DMS53 (cell line): Measurements from ENCODE around the gene CHD1L.
"Not testable (repeated sequence)": the region's sequence is repeated elsewhere in the genome, so short reads cannot be mapped to it uniquely, and the experiment has no call there.

Experiments used
- DNase-seq: peaks from one replicate; lab custom pipeline; 2025; lab: John Stamatoyannopoulos, UW

The CHD1L gene

DNA sequence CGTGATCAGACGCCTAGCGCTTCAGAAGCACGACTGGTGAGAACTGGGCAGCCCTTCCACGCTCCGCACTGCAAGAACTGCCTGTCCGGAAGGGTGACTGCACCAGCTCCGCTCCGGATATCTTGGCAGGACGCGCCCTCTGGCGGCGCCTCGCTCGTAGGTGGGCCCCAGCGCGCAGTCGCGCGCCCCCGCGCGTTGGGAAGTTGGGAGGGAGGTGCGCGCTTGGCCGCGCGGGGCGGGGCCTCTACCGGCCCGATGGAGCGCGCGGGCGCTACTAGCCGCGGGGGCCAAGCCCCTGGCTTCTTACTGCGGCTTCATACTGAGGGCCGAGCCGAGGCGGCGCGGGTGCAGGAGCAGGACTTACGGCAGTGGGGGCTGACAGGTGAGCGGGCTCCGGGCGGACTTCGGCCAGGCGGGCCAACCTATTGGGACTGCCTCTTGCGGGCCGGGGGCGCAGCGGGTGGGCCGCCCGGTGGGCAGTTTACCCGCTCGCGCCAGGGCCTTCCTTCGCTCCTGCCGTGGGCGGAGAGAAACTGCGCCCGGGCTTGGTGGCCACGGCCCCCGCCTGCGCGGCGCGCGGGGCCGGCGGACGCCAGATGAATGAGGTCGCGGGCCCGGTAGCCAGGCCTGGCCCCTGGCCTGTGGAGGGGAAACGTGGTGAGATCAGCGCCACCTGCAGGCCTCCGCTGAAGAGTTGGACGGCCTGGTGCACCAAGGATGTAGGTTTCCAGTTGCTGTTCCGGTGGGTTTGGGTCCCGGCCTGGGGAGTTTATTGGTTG lies at the start of gene CHD1L:
Gene CHD1L, plus strand, starts transcription at position 236 of the 779 bp plus-strand sequence. Its CDS starts 20 bp downstream, at position 256.
- DNase-seq: peak; percentile 99

GRCh38 chr1:147197324-147197723 lies 45.2 kb upstream of the CHD1L start:
- DNase-seq: not testable (repeated sequence)

DNA sequence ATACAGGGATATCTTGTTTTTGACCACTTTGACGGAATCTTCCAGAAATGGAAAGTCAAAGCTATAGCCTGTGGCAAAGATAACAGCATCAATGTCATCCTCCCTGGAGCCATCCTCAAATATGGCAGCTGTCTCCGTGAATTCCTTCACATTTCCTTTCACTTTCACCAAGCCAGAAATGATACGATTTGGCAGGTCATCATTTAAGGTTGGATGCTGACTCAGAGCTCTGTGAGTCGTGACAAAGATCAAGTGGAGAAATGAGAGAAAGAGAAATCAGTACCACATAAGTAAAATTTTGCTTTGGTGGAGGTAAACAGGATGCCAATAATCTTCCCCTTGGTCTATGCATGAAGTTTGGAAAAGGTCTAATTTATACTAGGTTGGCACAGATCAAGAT lies 41.2 kb upstream of the CHD1L start:
- DNase-seq: no peak

DNA sequence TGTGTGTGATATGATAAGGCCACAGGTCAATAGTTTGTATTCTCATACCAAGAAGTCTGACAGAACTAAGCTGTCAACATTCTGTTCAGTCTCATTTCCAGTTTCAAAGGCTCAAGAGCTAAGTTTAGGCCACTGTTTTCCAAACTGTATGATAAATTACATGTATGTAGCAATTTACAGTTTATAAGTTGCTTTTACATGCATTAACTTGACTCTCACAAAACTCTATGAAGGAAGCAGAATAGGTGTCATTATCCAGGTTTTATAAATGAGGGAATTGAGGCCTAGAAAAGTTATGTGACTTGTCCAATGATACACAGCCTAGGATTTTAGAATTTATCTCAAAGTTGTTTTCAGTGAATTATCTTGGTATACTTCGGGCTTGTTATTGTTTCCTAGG lies 40.7 kb upstream of the CHD1L start:
- DNase-seq: no peak

DNA sequence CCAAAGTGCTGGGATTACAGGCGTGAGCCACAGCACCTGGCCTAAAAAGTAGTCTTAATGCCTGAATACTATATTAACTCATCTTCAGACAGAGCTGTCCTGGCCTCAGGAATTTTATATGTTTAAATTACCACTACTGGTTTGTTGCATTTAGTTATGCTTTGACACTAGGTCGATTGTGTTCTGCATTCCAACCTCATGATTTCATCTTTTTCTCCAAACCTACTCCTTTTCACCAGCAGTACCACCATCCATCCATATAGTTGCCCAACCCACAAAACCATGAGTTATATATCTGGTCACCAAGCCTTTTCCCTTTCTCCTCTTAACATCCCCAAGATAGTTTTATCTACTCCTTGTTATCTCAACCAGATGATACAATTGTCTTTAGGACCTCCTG lies 39.9 kb upstream of the CHD1L start:
- DNase-seq: no peak

DNA sequence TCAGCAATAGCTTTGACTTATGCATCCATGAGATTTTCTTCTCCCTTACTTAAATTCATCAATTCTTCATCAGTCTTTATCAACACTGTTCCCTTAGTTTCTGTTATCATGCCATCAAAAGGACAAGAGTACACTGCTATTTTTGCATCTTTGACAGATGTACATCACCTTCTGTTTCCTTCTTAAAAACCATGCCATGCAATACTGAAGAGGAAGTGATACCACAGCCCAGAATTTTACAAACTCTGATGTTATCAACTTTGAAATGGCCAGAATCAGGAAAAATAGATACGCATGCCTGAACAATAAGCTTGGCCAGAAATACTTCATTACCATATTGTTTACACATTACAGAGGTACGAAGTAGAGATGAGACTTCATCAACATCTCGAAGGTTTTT lies 38.4 kb upstream of the CHD1L start:
- DNase-seq: no peak

- DNase-seq: no peak
Measured at GRCh38 chr1:147207192-147207591, 35.3 kb upstream of the CHD1L start.

DNA sequence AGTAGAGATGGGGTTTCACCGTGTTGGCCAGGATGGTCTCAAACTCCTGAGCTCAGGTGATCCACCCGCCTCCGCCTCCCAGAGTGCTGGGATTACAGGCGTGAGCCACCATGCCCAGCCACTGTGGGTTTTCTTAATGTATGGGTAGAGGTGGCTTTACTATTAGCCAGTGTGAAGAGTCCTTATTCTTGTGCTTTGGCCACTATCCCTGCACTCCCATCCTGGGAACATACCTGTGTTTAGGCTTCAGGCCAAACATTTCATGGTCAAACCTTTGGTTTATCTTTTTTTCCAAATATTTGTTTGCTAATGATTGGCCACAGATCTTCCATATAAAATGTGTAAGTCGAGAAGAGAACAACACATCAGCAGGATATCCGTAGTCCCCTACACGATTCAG lies 33.9 kb upstream of the CHD1L start:
- DNase-seq: no peak

- no peak for DNase-seq
Measured at GRCh38 chr1:147209825-147210821, 32.4 kb upstream of the CHD1L start.

DNA sequence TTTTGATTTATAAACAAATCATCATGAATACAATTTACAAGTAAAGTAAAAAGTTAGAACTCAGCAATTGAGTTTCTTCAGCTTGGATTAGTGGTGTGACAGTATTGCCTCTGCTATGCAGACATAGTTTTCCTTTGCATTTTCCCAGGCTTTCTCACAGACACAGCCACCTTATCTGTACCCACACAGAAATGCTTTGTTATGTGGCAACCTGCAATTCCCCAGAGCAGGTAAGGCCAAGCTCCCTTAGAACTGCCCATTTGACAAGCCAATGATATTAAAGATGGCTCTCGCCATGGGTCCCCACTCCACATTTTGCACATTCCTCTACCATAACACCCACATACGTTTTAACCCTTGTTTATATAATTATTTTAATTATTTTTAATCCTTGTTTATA lies 31.5 kb upstream of the CHD1L start:
- no peak for DNase-seq

GRCh38 chr1:147211577-147211976 lies 30.9 kb upstream of the CHD1L start:
- DNase-seq: no peak

GRCh38 chr1:147213271-147213670 lies 29.2 kb upstream of the CHD1L start:
- DNase-seq: no peak

DNA sequence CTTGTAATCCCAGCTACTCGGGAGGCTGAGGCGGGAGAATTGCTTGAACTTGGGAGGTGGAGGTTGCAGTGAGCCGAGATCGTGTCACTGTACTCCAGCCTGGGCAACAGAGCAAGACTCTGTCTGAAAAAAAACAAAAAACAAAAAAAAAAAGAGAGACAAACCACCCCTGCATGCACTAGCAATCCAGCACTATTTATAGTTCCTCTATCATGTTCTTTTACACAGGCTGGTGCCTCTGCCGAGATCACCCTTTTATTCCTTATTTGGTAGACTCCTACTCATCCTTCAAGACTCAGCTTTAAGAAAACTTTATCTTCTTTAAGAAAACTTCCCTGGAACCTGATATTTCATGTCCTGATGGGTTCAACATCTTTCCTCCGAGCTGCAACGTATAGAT lies 28.2 kb upstream of the CHD1L start:
- no peak for DNase-seq

DNA sequence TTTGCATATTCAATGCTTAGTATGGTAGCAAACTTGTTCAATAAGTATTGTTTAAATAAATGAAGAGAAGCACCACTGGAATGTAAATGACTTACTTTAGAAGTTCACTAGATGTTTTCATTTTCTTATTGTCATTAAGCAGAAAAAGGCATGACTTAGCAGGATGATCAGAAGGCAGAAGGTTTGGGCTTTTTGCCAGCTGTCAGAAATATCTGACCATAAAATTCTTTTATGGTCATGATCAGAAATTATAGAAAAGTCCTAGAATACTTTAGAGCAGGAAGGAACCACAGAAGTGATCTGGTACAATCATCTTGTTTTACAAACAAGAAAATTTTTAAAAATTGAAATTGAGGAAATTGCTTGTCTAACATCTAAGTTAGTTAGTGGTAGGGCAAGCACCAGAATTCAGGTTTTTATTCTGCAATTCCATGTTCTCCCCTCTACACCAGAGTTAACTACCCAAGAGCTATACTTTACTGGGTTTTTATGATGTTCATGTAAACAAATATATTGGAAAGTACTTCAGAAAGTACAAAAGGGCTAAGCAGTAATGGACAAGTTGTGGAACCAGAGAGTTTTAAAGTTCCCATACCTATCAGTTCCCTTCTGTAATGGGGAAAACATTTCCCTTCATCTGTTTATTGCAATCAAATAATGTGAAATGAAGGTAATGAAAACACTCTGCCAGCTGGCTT lies 27.5 kb upstream of the CHD1L start:
- no peak for DNase-seq

- peak; percentile 11 for DNase-seq
Measured at GRCh38 chr1:147215540-147215916, 27.0 kb upstream of the CHD1L start.

DNA sequence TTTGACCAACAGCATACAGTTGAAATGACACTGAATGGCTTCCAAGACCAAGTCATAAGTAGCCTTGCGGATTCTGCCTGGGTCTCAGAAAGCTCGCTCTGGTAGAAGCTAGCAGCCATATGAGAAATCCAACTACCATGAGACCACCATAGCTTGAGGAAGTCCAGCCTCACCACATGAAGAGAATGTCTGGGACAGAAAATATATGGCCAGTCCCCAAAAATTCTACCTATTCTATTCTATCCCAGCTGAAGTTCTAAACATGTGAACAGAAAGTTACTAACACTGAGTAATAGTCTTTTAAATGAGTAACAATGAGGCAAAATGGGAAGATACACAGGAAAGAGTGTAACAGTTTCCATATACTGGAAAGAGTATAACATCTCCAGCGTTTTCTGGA lies 26.4 kb upstream of the CHD1L start:
- no peak for DNase-seq

DNA sequence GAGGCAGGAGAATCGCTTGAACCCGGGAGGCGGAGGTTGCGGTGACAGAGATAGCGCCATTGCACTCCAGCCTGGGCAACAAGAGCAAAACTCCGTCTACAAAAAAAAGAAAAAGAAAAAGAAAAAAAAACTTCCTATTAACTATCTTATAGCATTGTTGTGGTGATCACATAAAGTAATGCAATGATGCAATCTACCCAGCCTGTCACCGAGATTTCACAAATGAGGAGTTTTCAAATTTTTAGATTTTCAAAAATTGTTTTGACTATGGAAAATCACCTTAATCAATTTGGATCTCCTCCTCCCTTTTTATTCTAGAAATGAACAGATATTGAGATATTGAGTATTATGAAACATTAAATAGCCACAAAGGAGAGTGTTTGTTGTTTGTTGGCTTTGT lies 25.3 kb upstream of the CHD1L start:
- DNase-seq: no peak

- no peak for DNase-seq
Measured at GRCh38 chr1:147218606-147219005, 23.9 kb upstream of the CHD1L start.

- no peak for DNase-seq
Measured at GRCh38 chr1:147223740-147224615, 18.5 kb upstream of the CHD1L start.

DNA sequence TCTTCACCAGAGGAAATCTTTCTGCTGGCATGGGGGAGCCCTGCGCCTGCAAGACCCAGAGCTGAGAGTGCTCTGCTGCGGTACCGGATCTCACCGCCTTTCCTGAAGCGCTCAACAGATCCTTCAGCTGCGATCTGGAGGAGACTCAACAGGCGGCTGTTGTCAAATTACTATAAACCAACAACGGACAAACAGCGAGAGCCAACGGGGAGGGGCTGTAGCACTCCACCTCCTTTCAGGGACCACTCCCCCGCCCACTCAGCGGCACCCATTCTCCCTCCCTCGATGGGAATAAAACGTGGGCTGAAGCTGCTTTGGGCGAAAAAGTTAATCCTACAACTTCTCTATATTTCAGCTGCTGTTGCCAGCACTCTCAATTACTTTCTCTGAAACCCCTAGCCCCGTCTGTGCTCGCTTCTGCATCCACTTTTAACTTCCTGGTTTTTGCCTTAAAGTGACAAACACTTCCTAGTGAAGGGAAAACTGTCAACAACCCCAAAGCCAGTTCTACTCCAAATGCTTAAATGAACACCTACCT lies 17.2 kb upstream of the CHD1L start, which contains the start of gene FMO5:
Gene FMO5, minus strand, starts transcription at position 147 of the 538 bp plus-strand sequence. CDS start 310 bp downstream, outside the sequence.
- DNase-seq: peak; percentile 84

- not testable (repeated sequence) for DNase-seq
Measured at GRCh38 chr1:147231032-147231431, 11.5 kb upstream of the CHD1L start.
